ENCODE data around the gene HOXA3. TPM values are rescaled to one million over a fixed set of nuclear protein-coding genes. Genes with fewer than 3 reads are reported as not detected.

Gene HOXA3
- total and polyA plus RNA-seq, 10 of the 15 experiments (the other 5 are each of a cell fraction or from before 2014, with no cell fraction given): 0.05 TPM; not detected in 9

- TF ChIP-seq PRDM15 (CRISPR knock-in tag; IDR thresholded peaks at IDR 0.05) (no peak), YY1 (IDR thresholded peaks at IDR 0.05; ENCODE audit: low read depth, low read length) (no peak), ZNF622 (IDR thresholded peaks at IDR 0.05) (no peak), BMI1 (IDR thresholded peaks at IDR 0.05; ENCODE audit: borderline replicate concordance) (no peak), POLR2AphosphoS5 (IDR thresholded peaks at IDR 0.05; ENCODE audit: low read length) (no peak), JUND (IDR thresholded peaks at IDR 0.05; ENCODE audit: low read depth, low read length) (no peak)
These were observed 7.0 kb downstream of the HOXA3 start (continued) for GRCh38 chr7:27145165-27145913.

GRCh38 chr7:27144781-27145164 is 7.6 kb downstream of the HOXA3 start:
- no peak overlapping the region for H3K4me3 ChIP-seq
- H3K4me1 ChIP-seq (ENCODE audit: control insufficient read depth, insufficient read depth, low read length): no peaks in the 10 kb centered on the region
- ChIA-PET SMC1A (ENCODE audit: uncharacterized antibody, unreplicated experiment) (no interaction called here), RAD21 (ENCODE audit: unreplicated experiment) (no interaction called here), CTCF (no interaction called here), POLR2A (no interaction called here)
- in situ Hi-C loops (cut with MboI): no loop called here
- no TSS peak for BruUV-seq (replicated peaks)
- H3K27me3 ChIP-seq (replicated peaks in 1 of 2; ENCODE audit: control insufficient read depth in 2 of 2, insufficient read depth in 2 of 2, low read length in 1 of 2): peaks cover 8 to 18% of the 10 kb centered on the region in 2 experiments; a peak in 3 of 4 replicates
- H4K20me1 ChIP-seq (ENCODE audit: control insufficient read depth, insufficient read depth): no peaks in the 10 kb centered on the region
- H3K27ac ChIP-seq (ENCODE audit: control insufficient read depth, insufficient read depth): no peak overlapping the region
- FAIRE-seq: no peak
- no peak for ATAC-seq
- no peaks in the 10 kb centered on the region; the same call in 2 of the 3 replicates for H3K9me3 ChIP-seq (replicated peaks; ENCODE audit: control insufficient read depth, insufficient read depth, low read length)
- no peaks in the 10 kb centered on the region for H3K79me2 ChIP-seq (ENCODE audit: control insufficient read depth, insufficient read depth, low read length)
- H3K36me3 ChIP-seq (ENCODE audit: control insufficient read depth in 2 of 2, insufficient read depth in 2 of 2, low read length in 1 of 2): no peaks in the 10 kb centered on the region
- DNase-seq (ENCODE audit: low read depth, low spot score): no peak
- no peak overlapping the region for H2AFZ ChIP-seq (ENCODE audit: control insufficient read depth, low read depth, low read length)
- WGBS (ENCODE audit: insufficient coverage, insufficient replicate concordance, low lambda C conversion rate, missing lambda C conversion rate): 81% methylated on average over 31 of the region's 31 CpGs
- no peak overlapping the region for H3K9ac ChIP-seq (ENCODE audit: control insufficient read depth, insufficient read depth, low read length)
- H3K4me2 ChIP-seq (ENCODE audit: control insufficient read depth, insufficient read depth): no peak overlapping the region
- intact Hi-C loops (cut with micrococcal nuclease; ENCODE audit: unreplicated experiment): no loop called here
- TF ChIP-seq ZBTB4 (CRISPR knock-in tag; IDR thresholded peaks at IDR 0.05): no peak
- TF ChIP-seq MYB (IDR thresholded peaks at IDR 0.05; ENCODE audit: borderline replicate concordance, low read depth, low read length): no peak
- no peak for TF ChIP-seq PKNOX1 (IDR thresholded peaks at IDR 0.05)
- no peak for TF ChIP-seq MXI1 (IDR thresholded peaks at IDR 0.05; ENCODE audit: low read depth, low read length)

Data from GM12878 (cell line).